H9 (cell line): ENCODE measurements around the gene ADARB2. TPM values are rescaled to one million over a fixed set of nuclear protein-coding genes. Genes with fewer than 3 reads are reported as not detected.
"Not testable (repeated sequence)": the region's sequence is repeated elsewhere in the genome, so short reads cannot be mapped to it uniquely, and the experiment has no call there.

ENCODE experiments used
- DNase-seq: peaks from one replicate; pipeline ENCODE4 v3.0.0-alpha.2; 2017
- H2AFZ ChIP-seq: one replicate; pipeline ENCODE4 v1.6.1; 2013; ENCODE audit warnings: mild to moderate bottlenecking, low read length, control low read depth, moderate library complexity
- H2AK5ac ChIP-seq: 2 replicates; pipeline ENCODE4 v1.6.1; 2013; ENCODE audit warnings: low read length, control low read depth, mixed read lengths; ENCODE audit not compliant: insufficient read length
- H2BK120ac ChIP-seq: one replicate; pipeline ENCODE4 v1.6.1; 2013; ENCODE audit warnings: low read depth, mild to moderate bottlenecking, low read length, control low read depth, inconsistent platforms; ENCODE audit not compliant: poor library complexity, severe bottlenecking
- H2BK12ac ChIP-seq: 2 replicates; pipeline ENCODE4 v1.6.1; 2013; ENCODE audit warnings: low read length, control low read depth, mixed read lengths, low read depth; ENCODE audit not compliant: insufficient read length
- H2BK15ac ChIP-seq: 2 replicates; pipeline ENCODE4 v1.6.1; 2013; ENCODE audit warnings: low read depth, low read length, control low read depth
- H2BK20ac ChIP-seq: one replicate; pipeline ENCODE4 v1.6.1; 2013; ENCODE audit warnings: low read depth, mild to moderate bottlenecking, low read length, control low read depth, inconsistent platforms; ENCODE audit not compliant: poor library complexity, severe bottlenecking
- H2BK5ac ChIP-seq: 2 replicates; pipeline ENCODE4 v1.6.1; 2013; ENCODE audit warnings: low read length, control low read depth, mixed read lengths; ENCODE audit not compliant: insufficient read length
- H3K14ac ChIP-seq: 2 replicates; pipeline ENCODE4 v1.6.1; 2013; ENCODE audit warnings: low read length, control low read depth; ENCODE audit not compliant: insufficient read depth
- H3K18ac ChIP-seq: 2 replicates; pipeline ENCODE4 v1.6.1; 2013; ENCODE audit warnings: low read depth, mild to moderate bottlenecking, mixed read lengths, low read length, control low read depth; ENCODE audit not compliant: insufficient read length
- H3K23ac ChIP-seq: 2 replicates; pipeline ENCODE4 v1.6.1; 2013; ENCODE audit warnings: low read length, control low read depth, mixed read lengths, low read depth; ENCODE audit not compliant: insufficient read length
- H3K23me2 ChIP-seq: 2 replicates; pipeline ENCODE4 v1.6.1; 2013; ENCODE audit warnings: low read depth, mild to moderate bottlenecking, mixed read lengths, low read length, control low read depth; ENCODE audit not compliant: insufficient read length, poor library complexity, severe bottlenecking
- H3K27ac ChIP-seq: 2 replicates; pipeline ENCODE4 v1.5.1; 2013; ENCODE audit warnings: low read length, control low read depth, mixed read lengths, low read depth; ENCODE audit not compliant: insufficient read length
- H3K27me3 ChIP-seq: 2 replicates; pipeline ENCODE4 v1.6.1; 2013; ENCODE audit warnings: low read length, control low read depth, inconsistent platforms; ENCODE audit not compliant: insufficient read depth
- H3K4ac ChIP-seq: 2 replicates; pipeline ENCODE4 v1.6.1; 2013; ENCODE audit warnings: low read depth, mild to moderate bottlenecking, control low read depth, inconsistent platforms, low read length, moderate library complexity
- H3K4me1 ChIP-seq: 2 replicates; pipeline ENCODE4 v1.6.1; 2013; ENCODE audit warnings: low read length, control low read depth, inconsistent platforms; ENCODE audit not compliant: insufficient read depth
- H3K4me2 ChIP-seq: 2 replicates; pipeline ENCODE4 v1.6.1; 2013; ENCODE audit warnings: low read length, control low read depth, mixed read lengths; ENCODE audit not compliant: insufficient read length, insufficient read depth
- H3K56ac ChIP-seq: 2 replicates; pipeline ENCODE4 v1.6.1; 2013; ENCODE audit warnings: low read depth, mild to moderate bottlenecking, mixed read lengths, low read length, control low read depth; ENCODE audit not compliant: insufficient read length
- H3K79me1 ChIP-seq: 2 replicates; pipeline ENCODE4 v1.6.1; 2013; ENCODE audit warnings: low read depth, mild to moderate bottlenecking, moderate library complexity, low read length, control low read depth, inconsistent platforms; ENCODE audit not compliant: insufficient read depth, poor library complexity, severe bottlenecking
- H3K79me2 ChIP-seq: 2 replicates; pipeline ENCODE4 v1.6.1; 2013; ENCODE audit warnings: low read length, control low read depth, inconsistent platforms; ENCODE audit not compliant: insufficient read depth
- H3K9ac ChIP-seq: 2 replicates; pipeline ENCODE4 v1.6.1; 2013; ENCODE audit warnings: low read length, control low read depth, mixed read lengths; ENCODE audit not compliant: insufficient read length; ENCODE audit errors: extremely low read depth
- H3K9me3 ChIP-seq: one replicate; pipeline ENCODE4 v1.6.1; 2013; ENCODE audit warnings: low read depth, low read length, inconsistent platforms; ENCODE audit not compliant: control insufficient read depth
- H3T11ph ChIP-seq: one replicate; pipeline ENCODE4 v1.6.1; 2013; ENCODE audit warnings: mild to moderate bottlenecking, low read length, control low read depth, inconsistent platforms
- H4K20me1 ChIP-seq: one replicate; pipeline ENCODE4 v1.6.1; 2013; ENCODE audit not compliant: control insufficient read depth, insufficient read length, insufficient read depth
- H4K5ac ChIP-seq: 2 replicates; pipeline ENCODE4 v1.6.1; 2013; ENCODE audit warnings: low read depth, mild to moderate bottlenecking, mixed read lengths, low read length, control low read depth; ENCODE audit not compliant: insufficient read length
- H4K8ac ChIP-seq: replicated peaks from 2 replicates; pipeline ENCODE4 v1.6.1; 2013; ENCODE audit warnings: low read length, control low read depth, mixed read lengths, low read depth; ENCODE audit not compliant: insufficient read length
- H4K91ac ChIP-seq: 2 replicates; pipeline ENCODE4 v1.6.1; 2013; ENCODE audit warnings: low read depth, mild to moderate bottlenecking, moderate library complexity, mixed read lengths, low read length, control low read depth; ENCODE audit not compliant: insufficient read length
- H3K27ac Mint-ChIP-seq, 3 experiments: 2 replicates in 2 of 3; 3 replicates in 1 of 3; pipeline ENCODE4 v1.8.0; 2020 to 2021; ENCODE audit warnings: mixed read lengths in 3 of 3, mild to moderate bottlenecking in 1 of 3, moderate library complexity in 1 of 3
- H3K27me3 Mint-ChIP-seq: 2 replicates; pipeline ENCODE4 v1.8.0; 2021; ENCODE audit warnings: low read depth, mild to moderate bottlenecking, moderate library complexity, mixed read lengths
- H3K36me3 Mint-ChIP-seq, 3 experiments: 2 replicates in 2 of 3; 3 replicates in 1 of 3; pipeline ENCODE4 v1.8.0; 2020 to 2021; ENCODE audit warnings: low read depth in 3 of 3, mixed read lengths in 3 of 3; ENCODE audit not compliant: insufficient read depth in 1 of 3
- H3K4me1 Mint-ChIP-seq, 2 experiments: 2 replicates each; pipeline ENCODE4 v1.8.0; 2020; ENCODE audit warnings: mixed read lengths in 2 of 2
- H3K4me3 Mint-ChIP-seq, 2 experiments: 2 replicates in 1 of 2; 3 replicates in 1 of 2; pipeline ENCODE4 v1.8.0; 2020 to 2021; ENCODE audit warnings: mild to moderate bottlenecking in 2 of 2, mixed read lengths in 2 of 2, moderate library complexity in 1 of 2
- H3K9me3 Mint-ChIP-seq, 2 experiments: 2 replicates in 1 of 2; 3 replicates in 1 of 2; pipeline ENCODE4 v1.8.0; 2020; ENCODE audit warnings: mild to moderate bottlenecking in 2 of 2, mixed read lengths in 2 of 2, moderate library complexity in 1 of 2
- CTCF ChIP-seq: fragments of 200-600 bp; sonication (generic); conservative IDR thresholded peaks from 3 replicates; pipeline ENCODE4 v1.8.0; 2021; ENCODE audit warnings: antibody characterized with exemption, mild to moderate bottlenecking
- WGBS: extraction: QIAGEN DNeasy Blood & Tissue Kit; methylation state at CpG from one replicate; pipeline ENCODE4 v1.1.7; 2013; ENCODE audit warnings: missing lambda C conversion rate, low lambda C conversion rate, mixed read lengths; ENCODE audit not compliant: insufficient read length; ENCODE audit errors: extremely low coverage; 5-methylcytosine and 5-hydroxymethylcytosine counted together
- total RNA-seq: library from RNA; stranded (reverse); gene quantifications from 2 replicates; pipeline ENCODE4 v1.2.1, GENCODE V29; 2021

Gene ADARB2
- total RNA-seq, 1 experiment from 2014 or later, result 0.87 TPM

GRCh38 chr10:1774796-1775195 lies 37.5 kb upstream of the ADARB2 start:
- H3K27ac Mint-ChIP-seq, result peak overlapping the region in 2 of 3 experiments; percentile 22 to 46; a peak in 4 of 7 replicates
- no CpG with 5 or more reads among the region's 5 CpGs for WGBS
- H2BK120ac ChIP-seq, result no peak overlapping the region

GRCh38 chr10:1773204-1773603 lies 35.9 kb upstream of the ADARB2 start:
- H3K27me3 Mint-ChIP-seq, H3K27ac Mint-ChIP-seq, H3T11ph ChIP-seq, H3K23me2 ChIP-seq, H3K4me2 ChIP-seq, H3K9ac ChIP-seq, H2BK120ac ChIP-seq, H3K4me3 Mint-ChIP-seq, H2BK12ac ChIP-seq, H3K18ac ChIP-seq, H3K56ac ChIP-seq, H2BK15ac ChIP-seq, H2AK5ac ChIP-seq, H4K20me1 ChIP-seq, H2BK20ac ChIP-seq, H4K5ac ChIP-seq, H2AFZ ChIP-seq, H4K8ac ChIP-seq, DNase-seq, H3K9me3 ChIP-seq, H4K91ac ChIP-seq, H3K14ac ChIP-seq, H3K79me1 ChIP-seq, H3K27me3 ChIP-seq, H3K23ac ChIP-seq, H3K27ac ChIP-seq, H2BK5ac ChIP-seq, H3K4me1 ChIP-seq, H3K4ac ChIP-seq, H3K79me2 ChIP-seq: not testable (repeated sequence)
- Mint-ChIP-seq H3K4me1 (peaks cover 22 to 29% of the 10 kb centered on the region in 2 experiments), H3K9me3 (peaks cover 2 to 44% of the 10 kb centered on the region in 2 experiments; a peak in 4 of 5 replicates), H3K36me3 (peaks cover 2 to 25% (median 12%) of the 10 kb centered on the region in 3 experiments; a peak in 5 of 7 replicates)
- no CpG with 5 or more reads among the region's 23 CpGs for WGBS

More at GRCh38 chr10:1774796-1775195, 37.5 kb upstream of the ADARB2 start:
- Histone ChIP-seq H3K18ac (no peak overlapping the region), H3K9ac (no peak overlapping the region), H2AK5ac (no peak overlapping the region), H3T11ph (no peak overlapping the region), H2BK20ac (no peak overlapping the region), H4K20me1 (no peaks in the 10 kb centered on the region), H3K9me3 (peaks cover 20% of the 10 kb centered on the region), H3K27me3 (no peaks in the 10 kb centered on the region), H3K14ac (no peak overlapping the region), H3K23me2 (no peaks in the 10 kb centered on the region), H4K91ac (no peak overlapping the region), H3K23ac (no peak overlapping the region), H3K56ac (no peak overlapping the region), H3K4me2 (no peak overlapping the region), H3K79me1 (no peaks in the 10 kb centered on the region), H3K4ac (no peak overlapping the region), H3K4me1 (no peaks in the 10 kb centered on the region), H2BK12ac (no peak overlapping the region), H3K79me2 (no peaks in the 10 kb centered on the region), H2BK5ac (no peak overlapping the region), H3K27ac (peak overlapping the region; percentile 11), H2BK15ac (no peak overlapping the region), H2AFZ (no peak overlapping the region), H4K8ac (no peak overlapping the region), H4K5ac (no peak overlapping the region)
- peak; percentile 72 for DNase-seq
- Mint-ChIP-seq H3K9me3 (peaks cover 8 to 56% of the 10 kb centered on the region in 2 experiments; a peak in 4 of 5 replicates), H3K27me3 (peaks cover 10% of the 10 kb centered on the region; the same call in 1 of the 2 replicates), H3K4me1 (peaks cover 22 to 29% of the 10 kb centered on the region in 2 experiments), H3K4me3 (no peak overlapping the region; a peak in 2 of 5 replicates), H3K36me3 (peaks cover 2 to 41% (median 21%) of the 10 kb centered on the region in 3 experiments; a peak in 6 of 7 replicates)
- TF ChIP-seq CTCF, result 0 out of 3 replicates have a peak, but pooled peaks have one; percentile 12
